Measurements from ENCODE around the gene TSHZ2.

GRCh38 chr20:53171065-53171464 lies 198.9 kb downstream of the TSHZ2 start:
- no peak for TF ChIP-seq CTCF (IDR thresholded peaks at IDR 0.05)
- TF ChIP-seq POLR2AphosphoS5 (IDR thresholded peaks at IDR 0.05), result no peak

Data from breast epithelium (tissue), 3 donors.